H7 (cell line): ENCODE data around the gene SEC16A. TPM values are rescaled to one million over a fixed set of nuclear protein-coding genes. Genes with fewer than 3 reads are reported as not detected.

Source experiments
- DNase-seq: peaks from one replicate; pipeline ENCODE4 v3.0.0; 2012
- H3K27me3 ChIP-seq: 2 replicates; pipeline ENCODE4 v1.6.0; 2011; ENCODE audit warnings: mild to moderate bottlenecking, low read length; ENCODE audit not compliant: control insufficient read depth, insufficient read depth
- H3K36me3 ChIP-seq: replicated peaks from 2 replicates; pipeline ENCODE4 v1.5.1; 2011; ENCODE audit warnings: low read length; ENCODE audit not compliant: control insufficient read depth, insufficient read depth
- H3K4me3 ChIP-seq: 2 replicates; pipeline ENCODE4 v1.5.1; 2011; ENCODE audit warnings: low read depth, mild to moderate bottlenecking, control low read depth, low read length, moderate library complexity; ENCODE audit not compliant: insufficient read depth
- total RNA-seq: library from RNA; depleted of rRNA; stranded (reverse); fragments of >200 nt; shearing (Covaris generic); gene quantifications from 2 replicates; pipeline ENCODE4 v1.2.3, GENCODE V29; 2014

Gene SEC16A
- total RNA-seq, 1 experiment from 2014 or later, result 17.7 TPM

- H3K36me3 ChIP-seq, result no peaks in the 10 kb centered on the region; the same call in 1 of the 2 replicates
- no peak overlapping the region for H3K4me3 ChIP-seq
- peak; percentile 81 for DNase-seq
- H3K27me3 ChIP-seq, result no peaks in the 10 kb centered on the region
Observed at GRCh38 chr9:136525841-136526499, 43.1 kb upstream of the SEC16A start.

GRCh38 chr9:136525207-136525606 is 42.4 kb upstream of the SEC16A start:
- H3K27me3 ChIP-seq, result no peaks in the 10 kb centered on the region
- H3K4me3 ChIP-seq, result no peak overlapping the region
- no peaks in the 10 kb centered on the region; the same call in 1 of the 2 replicates for H3K36me3 ChIP-seq
- DNase-seq, result peak; percentile 65

DNA sequence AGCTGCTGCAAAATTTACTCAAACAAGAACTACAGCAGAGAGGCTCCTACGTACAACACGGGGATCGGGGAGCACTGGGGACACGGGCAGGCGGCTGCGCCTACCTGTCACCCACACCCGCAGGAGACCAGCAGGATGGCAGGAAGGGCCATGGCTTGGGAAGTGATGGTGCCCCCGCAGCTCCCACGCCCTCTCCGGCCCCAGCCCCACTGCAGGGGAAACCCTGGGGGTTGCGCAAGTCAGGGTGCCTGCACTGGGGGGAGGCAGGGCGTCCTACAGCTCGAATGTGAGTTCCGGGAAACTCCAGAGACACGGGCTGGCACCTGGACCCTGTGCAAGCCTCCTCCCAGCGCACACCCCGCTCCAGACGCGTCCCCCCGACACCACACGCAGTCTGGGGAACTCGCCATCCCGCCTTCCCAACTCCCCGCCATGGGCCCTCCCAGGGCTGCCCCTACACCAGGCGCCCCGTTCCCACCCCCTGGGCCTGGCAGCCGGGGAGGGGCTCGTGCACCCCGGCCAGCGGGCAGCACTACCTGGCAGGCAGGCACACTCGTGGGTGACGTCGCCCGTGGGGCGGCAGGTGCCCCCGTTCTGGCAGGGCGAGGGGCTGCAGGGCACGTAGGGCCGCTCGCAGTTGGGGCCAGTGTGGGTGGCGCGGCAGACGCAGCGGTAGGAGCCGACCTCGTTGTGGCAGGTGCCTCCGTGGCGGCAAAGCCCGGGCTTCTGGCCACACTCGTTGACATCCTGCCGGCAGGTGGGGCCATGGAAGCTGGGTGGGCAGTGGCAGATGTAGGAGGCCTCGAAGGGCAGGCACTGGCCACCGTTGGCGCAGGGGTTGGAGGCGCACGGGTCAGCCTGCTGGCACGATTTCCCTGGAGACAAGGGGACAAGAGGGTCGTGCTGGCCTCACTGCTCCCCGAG is 39.7 kb upstream of the SEC16A start:
- Histone ChIP-seq H3K27me3 (no peaks in the 10 kb centered on the region), H3K4me3 (no peak overlapping the region), H3K36me3 (peaks cover 4% of the 10 kb centered on the region)
- peak; percentile 66 for DNase-seq

- no peaks in the 10 kb centered on the region for H3K27me3 ChIP-seq
- no peak overlapping the region for H3K4me3 ChIP-seq
- H3K36me3 ChIP-seq, result peaks cover 4% of the 10 kb centered on the region
- peak; percentile 65 for DNase-seq
Observed at GRCh38 chr9:136521537-136521936, 38.7 kb upstream of the SEC16A start.

DNA sequence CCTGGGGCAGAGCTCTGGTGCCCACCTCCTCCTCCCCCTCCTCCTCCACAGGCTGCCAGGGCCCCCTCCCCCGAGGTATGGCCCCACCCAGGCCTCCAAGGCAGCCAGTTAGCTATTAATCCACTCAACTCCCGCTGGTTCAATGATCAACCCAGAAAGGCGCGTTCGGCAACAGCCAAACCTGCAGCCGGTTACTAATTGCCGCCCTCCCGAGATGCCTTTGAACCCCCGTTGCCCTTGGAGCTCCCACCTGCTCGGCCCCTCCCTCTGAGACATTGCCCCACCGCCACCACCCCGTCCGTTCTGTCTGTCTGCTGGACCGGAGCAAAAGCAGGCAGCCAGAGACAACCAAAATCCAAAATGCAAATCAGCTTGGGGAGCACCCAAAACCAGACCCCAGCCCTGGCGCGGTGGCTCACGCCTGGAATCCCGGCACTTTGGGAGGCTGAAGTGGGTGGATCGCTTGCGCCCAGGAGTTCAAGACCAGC is 37.3 kb upstream of the SEC16A start:
- H3K4me3 ChIP-seq, result no peak overlapping the region

GRCh38 chr9:136519263-136520052 is 36.6 kb upstream of the SEC16A start:
- DNase-seq, result peak; percentile 65
- H3K36me3 ChIP-seq, result peaks cover 10% of the 10 kb centered on the region
- H3K4me3 ChIP-seq, result no peak overlapping the region
- no peaks in the 10 kb centered on the region for H3K27me3 ChIP-seq

More for the DNA sequence above, 37.3 kb upstream of the SEC16A start:
- DNase-seq, result peak; percentile 69
- Histone ChIP-seq H3K36me3 (peaks cover 6% of the 10 kb centered on the region), H3K27me3 (no peaks in the 10 kb centered on the region)

DNA sequence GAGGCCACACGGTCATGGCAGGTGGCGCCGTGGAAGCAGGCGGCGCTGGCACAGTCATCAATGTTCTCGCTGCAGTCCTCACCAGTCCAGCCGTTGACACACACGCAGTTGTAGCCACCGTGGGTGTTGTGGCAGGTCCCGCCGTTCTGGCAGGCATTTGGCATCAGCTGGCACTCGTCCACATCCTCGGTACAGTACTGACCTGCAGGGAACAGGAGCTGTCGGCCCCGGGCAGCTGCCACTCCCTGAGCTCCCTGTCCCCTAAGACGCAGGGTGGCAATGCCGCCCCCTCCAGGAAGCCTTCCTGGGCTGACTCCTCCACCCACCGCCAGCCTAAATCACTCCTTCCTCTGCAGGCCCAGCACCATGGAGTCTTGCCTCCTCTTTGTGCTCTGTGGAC is 35.8 kb upstream of the SEC16A start:
- peaks cover 13% of the 10 kb centered on the region for H3K36me3 ChIP-seq
- no peaks in the 10 kb centered on the region for H3K27me3 ChIP-seq
- H3K4me3 ChIP-seq, result no peak overlapping the region
- DNase-seq, result peak; percentile 66

DNA sequence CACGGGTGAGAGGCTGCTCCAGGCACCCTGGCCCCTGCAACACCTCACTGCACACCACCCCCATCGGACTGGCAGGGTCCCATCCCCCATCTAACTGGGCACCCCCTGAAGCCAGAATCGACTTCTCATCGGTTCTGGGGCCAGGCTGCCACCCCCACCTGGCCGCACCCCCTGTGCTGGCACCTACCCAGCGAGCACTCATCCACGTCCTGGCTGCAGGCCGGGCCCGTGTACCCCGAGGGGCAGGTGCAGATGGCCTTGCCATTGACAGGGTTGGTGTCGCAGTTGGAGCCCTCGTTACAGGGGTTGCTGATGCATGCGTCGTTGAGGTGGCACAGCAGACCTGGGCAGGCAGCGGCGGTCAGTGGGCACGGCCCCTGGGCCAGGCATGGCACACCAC is 35.1 kb upstream of the SEC16A start:
- DNase-seq, result no peak
- Histone ChIP-seq H3K36me3 (peaks cover 16% of the 10 kb centered on the region), H3K27me3 (no peaks in the 10 kb centered on the region), H3K4me3 (no peak overlapping the region)

DNA sequence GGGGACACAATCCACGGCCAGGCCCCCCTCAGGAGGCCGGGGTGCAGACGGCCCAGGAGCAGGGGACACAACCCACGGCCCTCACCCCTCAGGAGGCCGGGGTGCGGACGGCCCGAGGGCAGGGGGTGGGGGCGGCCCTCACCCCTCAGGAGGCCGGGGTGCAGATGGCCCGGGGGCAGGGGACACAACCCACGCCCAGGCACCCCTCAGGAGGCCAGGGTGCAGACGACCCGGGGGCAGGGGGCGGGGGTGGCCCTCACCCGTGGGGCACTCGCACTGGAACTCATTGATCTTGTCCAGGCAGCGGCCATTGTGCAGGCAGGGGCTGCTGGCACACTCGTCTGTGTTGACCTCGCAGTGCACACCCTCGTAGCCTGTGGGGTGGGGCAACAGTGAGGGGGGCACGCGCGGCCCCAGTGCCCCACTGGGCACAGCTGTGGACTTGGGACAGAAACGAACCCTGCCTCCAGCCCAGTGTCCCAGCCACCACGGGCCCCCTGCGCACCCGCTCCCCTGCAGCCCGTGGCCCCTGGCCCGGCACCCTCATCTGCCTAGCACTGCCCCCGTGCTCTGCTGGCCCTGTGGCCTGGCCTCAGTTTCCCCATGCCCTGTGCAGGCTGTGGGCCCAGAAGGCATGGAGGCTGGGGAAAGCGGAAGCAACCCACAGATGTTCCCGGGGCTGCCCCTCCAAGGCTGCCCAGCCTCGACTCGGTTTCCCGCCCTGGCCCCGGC is 34.3 kb upstream of the SEC16A start:
- Histone ChIP-seq H3K27me3 (no peaks in the 10 kb centered on the region), H3K4me3 (no peak overlapping the region), H3K36me3 (peaks cover 18% of the 10 kb centered on the region)
- peak; percentile 67 for DNase-seq

GRCh38 chr9:136516191-136516654 is 33.4 kb upstream of the SEC16A start:
- no peak overlapping the region for H3K4me3 ChIP-seq
- no peaks in the 10 kb centered on the region for H3K27me3 ChIP-seq
- peaks cover 19% of the 10 kb centered on the region for H3K36me3 ChIP-seq
- DNase-seq, result peak; percentile 71

DNA sequence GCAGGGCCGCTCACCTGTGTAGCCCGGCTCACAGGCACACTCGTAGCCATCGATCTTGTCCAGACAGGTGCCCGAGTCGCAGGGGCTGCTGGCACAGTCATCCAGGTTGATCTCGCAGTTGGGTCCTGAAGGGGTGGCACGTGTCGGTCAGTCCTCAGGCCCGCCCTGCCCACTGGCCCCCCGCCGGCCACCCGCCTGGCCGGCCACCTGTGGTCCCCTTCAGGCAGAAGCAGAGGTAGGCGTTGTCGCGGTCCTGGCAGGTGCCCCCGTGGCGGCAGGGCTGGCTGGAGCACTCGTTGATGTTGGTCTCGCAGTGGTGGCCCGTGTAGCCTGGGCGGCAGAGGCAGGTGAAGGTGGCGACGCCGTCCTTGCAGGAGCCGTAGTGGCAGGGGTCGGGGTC is 32.4 kb upstream of the SEC16A start:
- no peaks in the 10 kb centered on the region for H3K27me3 ChIP-seq
- H3K4me3 ChIP-seq, result no peak overlapping the region
- no peak for DNase-seq
- peaks cover 24% of the 10 kb centered on the region for H3K36me3 ChIP-seq

DNA sequence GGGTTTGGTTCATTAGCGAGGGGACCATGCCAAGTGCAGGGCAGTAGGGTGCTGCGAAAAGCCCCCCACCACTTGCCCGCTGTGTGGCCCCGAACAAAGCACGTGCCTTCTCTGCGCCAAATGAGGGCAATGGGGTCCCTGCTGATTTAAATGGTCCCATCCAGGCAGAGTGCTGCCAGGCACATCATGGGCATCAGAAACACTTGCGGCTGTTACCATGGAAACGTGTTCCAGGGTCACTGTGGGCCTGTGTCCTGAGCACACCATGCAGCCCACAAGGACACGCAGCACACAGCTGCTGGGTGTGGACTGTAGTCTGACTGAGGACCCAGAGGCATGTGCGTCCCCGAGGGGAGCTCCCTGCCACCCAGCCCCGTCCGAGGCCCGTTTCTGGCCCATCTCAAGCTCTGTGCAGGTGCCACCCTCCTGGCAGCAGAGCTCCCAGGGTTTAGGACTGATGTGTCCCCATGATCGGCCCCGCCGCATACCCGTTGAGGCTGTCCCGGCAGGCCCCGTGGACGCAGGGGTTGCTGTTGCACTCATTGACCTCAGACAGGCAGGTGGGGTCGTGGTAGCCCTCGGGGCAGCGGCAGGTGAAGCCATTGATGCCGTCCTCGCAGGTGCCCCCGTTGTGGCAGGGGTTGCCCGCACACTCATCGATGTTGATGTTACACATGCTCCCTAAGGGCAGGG is 31.3 kb upstream of the SEC16A start:
- Histone ChIP-seq H3K36me3 (peaks cover 28% of the 10 kb centered on the region), H3K4me3 (no peak overlapping the region), H3K27me3 (no peaks in the 10 kb centered on the region)
- peak; percentile 62 for DNase-seq

DNA sequence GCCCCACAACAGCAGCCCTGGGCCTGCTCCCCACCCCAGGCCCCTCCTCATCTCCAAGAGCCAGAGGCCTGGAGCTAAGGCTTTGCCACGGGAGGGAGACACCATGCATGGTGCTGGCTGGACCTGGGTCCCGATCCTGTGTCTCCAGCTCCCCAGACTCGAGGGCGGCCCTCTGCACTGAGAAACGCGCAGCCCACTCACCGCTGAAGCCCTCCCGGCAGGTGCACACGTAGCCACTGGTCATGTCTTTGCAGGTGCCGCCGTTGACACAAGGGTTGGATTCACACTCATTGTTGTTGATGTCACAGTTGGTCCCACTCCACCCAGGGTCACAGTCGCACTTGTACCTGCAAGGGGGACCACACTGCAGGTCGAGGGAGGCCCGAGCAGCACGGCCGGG is 30.4 kb upstream of the SEC16A start:
- H3K36me3 ChIP-seq, result peaks cover 27% of the 10 kb centered on the region
- DNase-seq, result peak; percentile 66
- H3K4me3 ChIP-seq, result no peak overlapping the region
- H3K27me3 ChIP-seq, result no peaks in the 10 kb centered on the region
